ENCODE measurements around the gene ASTN2.

The ASTN2 gene

GRCh38 chr9:117302487-117302886 lies 112.4 kb downstream of the ASTN2 start:
- no peak for DNase-seq (ENCODE audit: low spot score)

GRCh38 chr9:117300371-117301110 lies 114.3 kb downstream of the ASTN2 start:
- DNase-seq (ENCODE audit: low spot score) = no peak

GRCh38 chr9:117296453-117296852 lies 118.4 kb downstream of the ASTN2 start:
- DNase-seq (ENCODE audit: low spot score) = no peak

GRCh38 chr9:117293206-117294114 lies 121.4 kb downstream of the ASTN2 start:
- no peak for DNase-seq (ENCODE audit: low spot score)

GRCh38 chr9:117290856-117291622 lies 123.8 kb downstream of the ASTN2 start:
- DNase-seq (ENCODE audit: low spot score) = no peak

- DNase-seq (ENCODE audit: low spot score) = no peak
Observed at GRCh38 chr9:117290306-117290840, 124.5 kb downstream of the ASTN2 start.

- no peak for DNase-seq (ENCODE audit: low spot score)
Observed at GRCh38 chr9:117286245-117286644, 128.6 kb downstream of the ASTN2 start.

- no peak for DNase-seq (ENCODE audit: low spot score)
Observed at GRCh38 chr9:117284414-117284813, 130.4 kb downstream of the ASTN2 start.

GRCh38 chr9:117282541-117282940 lies 132.3 kb downstream of the ASTN2 start:
- no peak for DNase-seq (ENCODE audit: low spot score)

- no peak for DNase-seq (ENCODE audit: low spot score)
Observed at GRCh38 chr9:117278471-117279035, 136.3 kb downstream of the ASTN2 start.

GRCh38 chr9:117278020-117278419 lies 136.8 kb downstream of the ASTN2 start:
- no peak for DNase-seq (ENCODE audit: low spot score)

GRCh38 chr9:117276444-117276843 lies 138.4 kb downstream of the ASTN2 start:
- no peak for DNase-seq (ENCODE audit: low spot score)

GRCh38 chr9:117273612-117274011 lies 141.2 kb downstream of the ASTN2 start:
- no peak for DNase-seq (ENCODE audit: low spot score)

- DNase-seq (ENCODE audit: low spot score) = no peak
Observed at GRCh38 chr9:117268847-117269446, 145.9 kb downstream of the ASTN2 start.

- no peak for DNase-seq (ENCODE audit: low spot score)
Observed at GRCh38 chr9:117266855-117267497, 147.9 kb downstream of the ASTN2 start.

GRCh38 chr9:117265253-117265652 lies 149.6 kb downstream of the ASTN2 start:
- peak; percentile 75 for DNase-seq (ENCODE audit: low spot score)

GRCh38 chr9:117258184-117258866 lies 156.5 kb downstream of the ASTN2 start:
- DNase-seq (ENCODE audit: low spot score) = no peak

- DNase-seq (ENCODE audit: low spot score) = no peak
Observed at GRCh38 chr9:117253261-117253660, 161.6 kb downstream of the ASTN2 start.

GRCh38 chr9:117250610-117251215 lies 164.1 kb downstream of the ASTN2 start:
- DNase-seq (ENCODE audit: low spot score) = no peak

- DNase-seq (ENCODE audit: low spot score) = no peak
Observed at GRCh38 chr9:117249799-117250198, 165.1 kb downstream of the ASTN2 start.
